SK-N-SH treated with all-trans-retinoic acid at 6 μM for 48 hours (cell line): Measurements from ENCODE around the gene IL16.

Experiments used
- ATAC-seq: fragments of 200-7000 bp; cut with Tn5 transposase; 3 replicates; pipeline ENCODE4 v1.9.1; 2020; ENCODE audit warnings: mild to moderate bottlenecking, moderate library complexity
- ARNTL ChIP-seq: fragments of 450-650 bp; formaldehyde crosslinking; IDR thresholded peaks from 2 replicates; pipeline ENCODE4 v1.5.0; 2020; ENCODE audit warnings: low read depth, mild to moderate bottlenecking, moderate library complexity, borderline replicate concordance
- BACH2 ChIP-seq: fragments of 250-450 bp; sonication (Bioruptor Pico); IDR thresholded peaks from 2 replicates; pipeline ENCODE4 v1.9.0; 2021; ENCODE audit warnings: mild to moderate bottlenecking, borderline replicate concordance
- CSDC2 ChIP-seq: fragments of 250-450 bp; sonication (Bioruptor Pico); IDR thresholded peaks from 2 replicates; pipeline ENCODE4 v1.5.0; 2020; ENCODE audit warnings: mild to moderate bottlenecking, moderate library complexity
- CSRNP3 ChIP-seq: fragments of 250-450 bp; sonication (Bioruptor Pico); IDR thresholded peaks from 2 replicates; pipeline ENCODE4 v1.5.1; 2021; ENCODE audit warnings: mild to moderate bottlenecking, moderate library complexity
- ESRRG ChIP-seq: fragments of 250-450 bp; sonication (Bioruptor Pico); IDR thresholded peaks from 2 replicates; pipeline ENCODE4 v1.6.1; 2021; ENCODE audit warnings: mild to moderate bottlenecking
- GLIS3 ChIP-seq: fragments of 250-450 bp; sonication (Bioruptor Pico); IDR thresholded peaks from 2 replicates; pipeline ENCODE4 v1.5.0; 2020; ENCODE audit warnings: mild to moderate bottlenecking, moderate library complexity
- ISL1 ChIP-seq: fragments of 250-450 bp; sonication (Bioruptor Pico); IDR thresholded peaks from 2 replicates; pipeline ENCODE4 v2.1.2; 2022; ENCODE audit warnings: mild to moderate bottlenecking, moderate library complexity
- OSR1 ChIP-seq: fragments of 250-450 bp; sonication (Bioruptor Pico); IDR thresholded peaks from 2 replicates; pipeline ENCODE4 v1.8.0; 2022; ENCODE audit warnings: moderate library complexity, mild to moderate bottlenecking, inconsistent platforms
- POU6F1 ChIP-seq: fragments of 250-450 bp; sonication (Bioruptor Pico); IDR thresholded peaks from 2 replicates; pipeline ENCODE4 v1.8.0; 2021; ENCODE audit warnings: low read depth, mild to moderate bottlenecking, moderate library complexity, borderline replicate concordance
- PPARA ChIP-seq: fragments of 250-450 bp; sonication (Bioruptor Pico); IDR thresholded peaks from 2 replicates; pipeline ENCODE4 v1.5.0; 2020; ENCODE audit warnings: mild to moderate bottlenecking, borderline replicate concordance
- RARB ChIP-seq: fragments of 250-450 bp; sonication (Bioruptor Pico); IDR thresholded peaks from 2 replicates; pipeline ENCODE4 v1.8.0; 2021; ENCODE audit warnings: mild to moderate bottlenecking, moderate library complexity
- SNAI2 ChIP-seq: fragments of 250-450 bp; sonication (Bioruptor Pico); IDR thresholded peaks from 2 replicates; pipeline ENCODE4 v1.5.0; 2020; ENCODE audit warnings: mild to moderate bottlenecking, moderate library complexity
- TCF4 ChIP-seq: fragments of 250-450 bp; sonication (Bioruptor Pico); IDR thresholded peaks from 2 replicates; pipeline ENCODE4 v1.8.0; 2021; ENCODE audit warnings: mild to moderate bottlenecking, moderate library complexity, borderline replicate concordance
- TOX ChIP-seq: fragments of 250-450 bp; sonication (Bioruptor Pico); IDR thresholded peaks from 2 replicates; pipeline ENCODE4 v1.8.0; 2021; ENCODE audit warnings: mild to moderate bottlenecking, moderate library complexity, borderline replicate concordance
- TSHZ2 ChIP-seq: fragments of 250-450 bp; sonication (Bioruptor Pico); IDR thresholded peaks from 2 replicates; pipeline ENCODE4 v1.5.0; 2020; ENCODE audit warnings: mild to moderate bottlenecking, moderate library complexity
- ZC3H10 ChIP-seq: fragments of 250-450 bp; sonication (Bioruptor Pico); IDR thresholded peaks from 2 replicates; pipeline ENCODE4 v1.5.1; 2021; ENCODE audit warnings: mild to moderate bottlenecking, moderate library complexity
- ZFP3 ChIP-seq: fragments of 250-450 bp; sonication (Bioruptor Pico); IDR thresholded peaks from 2 replicates; pipeline ENCODE4 v1.5.0; 2020; ENCODE audit warnings: mild to moderate bottlenecking, moderate library complexity
- ZFP30 ChIP-seq: fragments of 450-650 bp; formaldehyde crosslinking; IDR thresholded peaks from 2 replicates; pipeline ENCODE4 v1.5.0; 2022; ENCODE audit warnings: mild to moderate bottlenecking, moderate library complexity
- ZNF565 ChIP-seq: fragments of 450-650 bp; formaldehyde crosslinking; conservative IDR thresholded peaks from 2 replicates; pipeline ENCODE4 v1.5.0; 2020; ENCODE audit warnings: low read depth, mild to moderate bottlenecking, moderate library complexity
- ZNF70 ChIP-seq: fragments of 450-650 bp; formaldehyde crosslinking; IDR thresholded peaks from 2 replicates; pipeline ENCODE4 v1.5.0; 2020; ENCODE audit warnings: mild to moderate bottlenecking, moderate library complexity
- ZNF8 ChIP-seq: fragments of 450-650 bp; formaldehyde crosslinking; IDR thresholded peaks from 2 replicates; pipeline ENCODE4 v1.5.0; 2020; ENCODE audit warnings: mild to moderate bottlenecking, moderate library complexity

IL16 gene

GRCh38 chr15:81326466-81327212 lies 130.0 kb downstream of the IL16 start (continued):
- no peak for TF ChIP-seq POU6F1 (CRISPR knock-in tag)
- TF ChIP-seq ESRRG (CRISPR knock-in tag): no peak
- no peak for TF ChIP-seq ZNF70
- no peak for TF ChIP-seq ZFP3 (CRISPR knock-in tag)
- TF ChIP-seq ZFP30 (CRISPR knock-in tag): no peak
- no peak for TF ChIP-seq ARNTL
- no peak for TF ChIP-seq ZNF565 (CRISPR knock-in tag)
- TF ChIP-seq GLIS3 (CRISPR knock-in tag): no peak
- TF ChIP-seq TCF4 (CRISPR knock-in tag): no peak
- no peak for TF ChIP-seq ISL1 (CRISPR knock-in tag)
- no peak for TF ChIP-seq TOX (CRISPR knock-in tag)

GRCh38 chr15:81327516-81327915 lies 130.8 kb downstream of the IL16 start:
- no peak for ATAC-seq
- TF ChIP-seq SNAI2 (CRISPR knock-in tag) (no peak), GLIS3 (CRISPR knock-in tag) (no peak), POU6F1 (CRISPR knock-in tag) (no peak), ZNF565 (CRISPR knock-in tag) (no peak), ESRRG (CRISPR knock-in tag) (no peak), CSDC2 (CRISPR knock-in tag) (no peak), BACH2 (no peak)

GRCh38 chr15:81329446-81329845 lies 132.8 kb downstream of the IL16 start:
- ATAC-seq: no peak
- TF ChIP-seq GLIS3 (CRISPR knock-in tag): no peak
- TF ChIP-seq TCF4 (CRISPR knock-in tag): no peak
- no peak for TF ChIP-seq ARNTL
- TF ChIP-seq ZNF565 (CRISPR knock-in tag): no peak
- TF ChIP-seq ZNF70: no peak
- TF ChIP-seq TSHZ2 (CRISPR knock-in tag): no peak
- no peak for TF ChIP-seq CSRNP3 (CRISPR knock-in tag)
- no peak for TF ChIP-seq ZFP3 (CRISPR knock-in tag)
- no peak for TF ChIP-seq ZNF8 (CRISPR knock-in tag)
- no peak for TF ChIP-seq BACH2

- ATAC-seq: no peak
- TF ChIP-seq ZNF70 (no peak), CSDC2 (CRISPR knock-in tag) (no peak), GLIS3 (CRISPR knock-in tag) (no peak), OSR1 (CRISPR knock-in tag) (no peak), PPARA (CRISPR knock-in tag) (no peak), POU6F1 (CRISPR knock-in tag) (no peak), ZC3H10 (CRISPR knock-in tag) (no peak), ZFP3 (CRISPR knock-in tag) (no peak), ZNF8 (CRISPR knock-in tag) (no peak), ISL1 (CRISPR knock-in tag) (no peak), BACH2 (no peak), RARB (CRISPR knock-in tag) (no peak), TCF4 (CRISPR knock-in tag) (no peak), TOX (CRISPR knock-in tag) (no peak), TSHZ2 (CRISPR knock-in tag) (no peak)
These were observed 133.8 kb downstream of the IL16 start for GRCh38 chr15:81330366-81331090.
